Adrenal gland (tissue), 5 donors: ENCODE measurements around the gene RIN1.

ENCODE experiments used
- POLR2A ChIP-seq, 2 donors: fragments of 450-650 bp; IDR thresholded peaks; one replicate each; pipeline ENCODE4 v1.6.1; 2017; ENCODE audit warnings: antibody characterized with exemption in 2 of 2, mild to moderate bottlenecking in 2 of 2, moderate library complexity in 1 of 2
- TF ChIP-seq, protein P1 (sequence below), 6 experiments: fragments of 450-650 bp in 4 of 6; fragments of 200-600 bp in 2 of 6; sonication (generic) in 1 of 6; IDR thresholded peaks; 1 replicate in 5 of 6; 2 replicates in 1 of 6; pipeline versions ENCODE4 v1.5.1 to v1.8.0; 2016 to 2021; ENCODE audit warnings: antibody characterized with exemption in 6 of 6, mild to moderate bottlenecking in 2 of 6, moderate library complexity in 1 of 6
- donor health status: DM: no; HTN: no; CAD: no.

DNA sequence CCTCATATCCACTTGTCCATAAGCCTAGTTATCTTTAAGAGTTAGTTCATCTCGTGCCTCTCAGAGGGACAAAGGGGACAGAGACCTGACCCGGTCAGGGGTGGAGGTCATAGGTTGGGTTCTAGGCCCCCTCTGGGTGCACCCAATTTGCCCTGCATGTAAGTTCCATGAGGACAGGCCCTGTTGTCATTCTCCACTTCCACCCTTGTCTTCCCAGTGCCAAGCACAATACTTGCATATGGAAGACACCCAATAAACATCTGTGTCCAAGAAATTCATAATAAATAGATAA, 46.0 kb downstream of the RIN1 start:
- TF ChIP-seq, protein P1, sequence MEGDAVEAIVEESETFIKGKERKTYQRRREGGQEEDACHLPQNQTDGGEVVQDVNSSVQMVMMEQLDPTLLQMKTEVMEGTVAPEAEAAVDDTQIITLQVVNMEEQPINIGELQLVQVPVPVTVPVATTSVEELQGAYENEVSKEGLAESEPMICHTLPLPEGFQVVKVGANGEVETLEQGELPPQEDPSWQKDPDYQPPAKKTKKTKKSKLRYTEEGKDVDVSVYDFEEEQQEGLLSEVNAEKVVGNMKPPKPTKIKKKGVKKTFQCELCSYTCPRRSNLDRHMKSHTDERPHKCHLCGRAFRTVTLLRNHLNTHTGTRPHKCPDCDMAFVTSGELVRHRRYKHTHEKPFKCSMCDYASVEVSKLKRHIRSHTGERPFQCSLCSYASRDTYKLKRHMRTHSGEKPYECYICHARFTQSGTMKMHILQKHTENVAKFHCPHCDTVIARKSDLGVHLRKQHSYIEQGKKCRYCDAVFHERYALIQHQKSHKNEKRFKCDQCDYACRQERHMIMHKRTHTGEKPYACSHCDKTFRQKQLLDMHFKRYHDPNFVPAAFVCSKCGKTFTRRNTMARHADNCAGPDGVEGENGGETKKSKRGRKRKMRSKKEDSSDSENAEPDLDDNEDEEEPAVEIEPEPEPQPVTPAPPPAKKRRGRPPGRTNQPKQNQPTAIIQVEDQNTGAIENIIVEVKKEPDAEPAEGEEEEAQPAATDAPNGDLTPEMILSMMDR (IDR thresholded peaks at IDR 0.05): no peak
- TF ChIP-seq POLR2A (IDR thresholded peaks at IDR 0.05): no peak
